ENCODE data around the gene ASPDH. TPM values are rescaled to one million over a fixed set of nuclear protein-coding genes. Genes with fewer than 3 reads are reported as not detected.
A peak's percentile ranks its signal among the peaks of the same experiment; 100 is the strongest.
"Not testable (repeated sequence)": the region's sequence is repeated elsewhere in the genome, so short reads cannot be mapped to it uniquely, and the experiment has no call there.

Gene ASPDH
- total RNA-seq, 1 donor from 2014 or later = not detected

DNA sequence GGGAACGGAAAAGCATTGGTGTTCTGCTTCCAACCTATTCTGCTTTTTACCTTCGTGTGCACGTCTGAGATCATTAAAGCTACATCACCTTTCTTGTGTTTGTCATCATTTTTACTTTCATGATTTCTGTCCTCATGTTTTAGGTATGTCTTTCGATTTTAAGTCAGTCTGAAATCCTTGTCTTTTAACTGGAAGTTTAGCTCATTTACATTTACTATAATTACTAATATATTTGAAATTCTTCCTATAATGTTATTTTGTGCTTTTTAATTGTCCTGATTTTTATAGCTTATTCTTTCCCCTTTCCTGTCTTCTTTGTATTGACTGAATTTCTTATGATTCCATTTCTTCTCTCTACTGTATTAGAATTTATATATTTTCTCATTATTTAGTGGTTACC lies 19.2 kb upstream of the ASPDH start:
- Mint-ChIP-seq H3K4me1 (ENCODE audit: unreplicated experiment) (no peaks in the 10 kb centered on the region), H3K36me3 (ENCODE audit: low read depth, unreplicated experiment) (peaks cover 25% of the 10 kb centered on the region), H3K4me3 (ENCODE audit: unreplicated experiment) (peak overlapping the region; percentile 11), H3K27ac (ENCODE audit: unreplicated experiment) (no peak overlapping the region), H3K27me3 (ENCODE audit: unreplicated experiment) (peaks cover 6% of the 10 kb centered on the region), H3K9me3 (ENCODE audit: unreplicated experiment) (peaks cover 23% of the 10 kb centered on the region)
- DNase-seq (ENCODE audit: low spot score) = no peak
- no peak for TF ChIP-seq CTCF (IDR thresholded peaks at IDR 0.05; ENCODE audit: unreplicated experiment)

DNA sequence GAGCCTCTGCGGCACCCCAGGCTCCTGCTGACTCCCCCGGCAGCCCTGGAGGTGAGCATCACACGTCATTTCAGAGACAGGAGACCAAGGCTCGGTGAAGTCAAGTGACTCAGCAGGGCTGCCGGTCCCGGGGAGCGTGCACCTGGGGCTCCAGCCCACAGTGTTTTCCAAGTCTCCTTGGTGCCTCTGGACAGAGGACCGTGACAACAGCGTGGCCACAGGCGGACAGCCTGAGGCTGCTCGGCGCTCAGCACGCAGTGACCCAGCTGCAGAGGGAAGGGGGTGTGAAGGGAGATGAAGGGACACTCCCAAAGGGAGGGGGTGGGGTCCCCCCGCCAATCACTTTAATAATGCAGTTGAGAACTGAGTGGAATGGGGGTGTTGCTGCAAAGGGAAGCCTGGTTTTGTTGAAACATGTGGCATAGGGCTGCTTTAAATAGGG lies 17.5 kb upstream of the ASPDH start:
- Mint-ChIP-seq H3K36me3 (ENCODE audit: low read depth, unreplicated experiment) (peaks cover 21% of the 10 kb centered on the region), H3K27ac (ENCODE audit: unreplicated experiment) (no peak overlapping the region), H3K4me3 (ENCODE audit: unreplicated experiment) (no peak overlapping the region), H3K9me3 (ENCODE audit: unreplicated experiment) (peaks cover 14% of the 10 kb centered on the region), H3K27me3 (ENCODE audit: unreplicated experiment) (peaks cover 3% of the 10 kb centered on the region), H3K4me1 (ENCODE audit: unreplicated experiment) (no peaks in the 10 kb centered on the region)
- no peak for TF ChIP-seq CTCF (IDR thresholded peaks at IDR 0.05; ENCODE audit: unreplicated experiment)
- no peak for DNase-seq (ENCODE audit: low spot score)

GRCh38 chr19:50528052-50528451 lies 14.3 kb upstream of the ASPDH start:
- H3K4me3 Mint-ChIP-seq (ENCODE audit: unreplicated experiment); H3K36me3 Mint-ChIP-seq (ENCODE audit: low read depth, unreplicated experiment); H3K27ac Mint-ChIP-seq (ENCODE audit: unreplicated experiment); H3K4me1 Mint-ChIP-seq (ENCODE audit: unreplicated experiment); DNase-seq (ENCODE audit: low spot score); H3K27me3 Mint-ChIP-seq (ENCODE audit: unreplicated experiment): not testable (repeated sequence)
- H3K9me3 Mint-ChIP-seq (ENCODE audit: unreplicated experiment) = peaks cover 10% of the 10 kb centered on the region

GRCh38 chr19:50522881-50523280 lies 9.2 kb upstream of the ASPDH start:
- Mint-ChIP-seq H3K9me3 (ENCODE audit: unreplicated experiment) (peaks cover 12% of the 10 kb centered on the region), H3K27ac (ENCODE audit: unreplicated experiment) (no peak overlapping the region)

DNA sequence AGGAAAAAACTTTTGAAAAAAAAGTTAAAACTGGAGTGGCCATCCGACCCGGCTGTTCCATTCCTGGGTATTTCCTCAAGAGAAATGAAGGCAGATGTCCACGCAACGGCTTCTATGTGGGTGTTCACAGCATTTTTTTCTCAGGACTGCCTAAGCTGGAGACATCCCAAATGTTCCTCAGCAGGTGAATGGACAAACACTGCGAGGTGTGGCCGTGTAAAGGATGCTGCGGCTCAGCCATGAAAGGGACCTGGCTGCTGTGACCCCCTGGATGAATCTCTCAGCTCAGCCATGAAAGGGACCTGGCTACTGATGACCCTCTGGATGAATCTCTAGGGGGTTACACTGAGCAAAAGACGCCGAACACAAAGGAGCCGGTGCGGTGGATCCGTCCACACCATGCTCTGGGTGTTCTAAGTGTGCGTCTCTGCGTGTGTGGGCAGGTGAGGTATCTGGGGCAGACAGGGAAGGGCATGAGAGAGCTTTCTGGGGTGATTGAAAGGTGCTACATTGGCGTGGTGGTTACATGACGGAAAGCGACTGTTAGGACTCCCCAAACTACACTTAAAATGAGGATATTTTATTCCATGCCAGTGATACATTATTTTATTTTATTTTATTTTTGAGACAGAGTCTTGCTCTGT lies 7.2 kb upstream of the ASPDH start:
- no peak for TF ChIP-seq CTCF (IDR thresholded peaks at IDR 0.05; ENCODE audit: unreplicated experiment)
- Mint-ChIP-seq H3K36me3 (ENCODE audit: low read depth, unreplicated experiment) (peaks cover 4% of the 10 kb centered on the region), H3K9me3 (ENCODE audit: unreplicated experiment) (peaks cover 12% of the 10 kb centered on the region), H3K27me3 (ENCODE audit: unreplicated experiment) (peaks cover 7% of the 10 kb centered on the region), H3K4me1 (ENCODE audit: unreplicated experiment) (no peaks in the 10 kb centered on the region), H3K4me3 (ENCODE audit: unreplicated experiment) (no peak overlapping the region), H3K27ac (ENCODE audit: unreplicated experiment) (no peak overlapping the region)
- no peak for DNase-seq (ENCODE audit: low spot score)

More at GRCh38 chr19:50522881-50523280, 9.2 kb upstream of the ASPDH start:
- peaks cover 4% of the 10 kb centered on the region for H3K36me3 Mint-ChIP-seq (ENCODE audit: low read depth, unreplicated experiment)
- no peak overlapping the region for H3K4me3 Mint-ChIP-seq (ENCODE audit: unreplicated experiment)
- no peak for DNase-seq (ENCODE audit: low spot score)
- H3K4me1 Mint-ChIP-seq (ENCODE audit: unreplicated experiment) = no peaks in the 10 kb centered on the region
- TF ChIP-seq CTCF (IDR thresholded peaks at IDR 0.05; ENCODE audit: unreplicated experiment) = no peak
- H3K27me3 Mint-ChIP-seq (ENCODE audit: unreplicated experiment) = peaks cover 6% of the 10 kb centered on the region
